Cardiac fibroblast (primary cell): ENCODE data around the gene ADAM12.
A peak's percentile ranks its signal among the peaks of the same experiment; 100 is the strongest.

ENCODE experiments used
- DNase-seq, 2 donors: peaks; one replicate each; pipeline versions ENCODE4 v3.0.0 to v3.0.0-alpha.2; 2010; ENCODE audit warnings: low read depth in 2 of 2
- H3K4me3 ChIP-seq, 2 donors: replicated peaks in 1 of 2; 1 replicate in 1 of 2; 2 replicates in 1 of 2; pipeline ENCODE4 v1.5.1; 2011; ENCODE audit warnings: low read depth in 2 of 2, low read length in 2 of 2, mild to moderate bottlenecking in 2 of 2, moderate library complexity in 1 of 2
- CTCF ChIP-seq: IDR thresholded peaks from one replicate; pipeline ENCODE4 v1.5.1; 2011; ENCODE audit warnings: low read depth, mild to moderate bottlenecking, low read length, inconsistent platforms

The ADAM12 gene

GRCh38 chr10:126124046-126124445, 264.2 kb downstream of the ADAM12 start:
- H3K4me3 ChIP-seq: no peak overlapping the region
- TF ChIP-seq CTCF: no peak
- no peak for DNase-seq

GRCh38 chr10:126123466-126123865, 264.8 kb downstream of the ADAM12 start:
- no peak overlapping the region for H3K4me3 ChIP-seq
- DNase-seq: no peak
- TF ChIP-seq CTCF: no peak

- no peak for DNase-seq
- no peak for TF ChIP-seq CTCF
- no peak overlapping the region for H3K4me3 ChIP-seq
Observed at GRCh38 chr10:126122881-126123280, 265.4 kb downstream of the ADAM12 start.

- no peak overlapping the region for H3K4me3 ChIP-seq
- peak in 1 of 2 donors; percentile 28 for DNase-seq
- TF ChIP-seq CTCF: no peak
Observed at GRCh38 chr10:126119599-126119998, 268.7 kb downstream of the ADAM12 start.

GRCh38 chr10:126118476-126118875, 269.8 kb downstream of the ADAM12 start:
- TF ChIP-seq CTCF: no peak
- no peak for DNase-seq
- H3K4me3 ChIP-seq: no peak overlapping the region

- no peak overlapping the region for H3K4me3 ChIP-seq
- no peak for DNase-seq
- TF ChIP-seq CTCF: no peak
Observed at GRCh38 chr10:126117196-126117595, 271.1 kb downstream of the ADAM12 start.

GRCh38 chr10:126115886-126116285, 272.4 kb downstream of the ADAM12 start:
- DNase-seq: no peak
- H3K4me3 ChIP-seq: no peak overlapping the region
- TF ChIP-seq CTCF: no peak
